ENCODE data around the gene ZFHX3.

The ZFHX3 gene

DNA sequence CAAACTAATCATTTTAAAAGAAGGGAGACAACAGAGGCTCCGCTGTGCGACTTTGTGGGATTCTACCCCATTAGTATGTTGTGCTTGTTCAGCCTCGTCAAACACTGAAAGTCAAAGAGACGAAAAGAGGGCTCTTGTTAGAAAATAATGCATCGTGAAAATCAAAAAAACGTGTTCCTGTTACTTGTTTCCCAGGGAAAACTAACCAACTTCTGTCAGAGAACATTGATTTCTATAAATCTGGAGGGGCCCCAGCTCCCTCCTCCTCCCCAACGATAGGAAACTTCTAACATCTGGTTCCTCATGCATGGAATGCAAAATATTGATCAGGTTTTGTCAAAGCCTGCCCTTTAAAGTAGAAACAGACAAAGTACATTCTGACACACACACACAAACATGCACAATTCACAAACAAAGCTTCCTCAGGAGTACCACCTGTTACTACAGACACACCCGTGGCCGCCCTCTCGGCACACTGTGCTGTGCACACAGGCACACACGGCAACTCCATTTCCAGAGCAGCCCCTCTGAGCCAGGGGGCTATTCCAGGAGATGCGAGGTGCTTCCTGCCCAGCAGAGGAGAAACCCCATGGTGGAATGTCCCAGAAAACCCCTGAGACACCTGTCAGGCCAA, 151.3 kb downstream of the ZFHX3 start:
- no peak for DNase-seq

DNA sequence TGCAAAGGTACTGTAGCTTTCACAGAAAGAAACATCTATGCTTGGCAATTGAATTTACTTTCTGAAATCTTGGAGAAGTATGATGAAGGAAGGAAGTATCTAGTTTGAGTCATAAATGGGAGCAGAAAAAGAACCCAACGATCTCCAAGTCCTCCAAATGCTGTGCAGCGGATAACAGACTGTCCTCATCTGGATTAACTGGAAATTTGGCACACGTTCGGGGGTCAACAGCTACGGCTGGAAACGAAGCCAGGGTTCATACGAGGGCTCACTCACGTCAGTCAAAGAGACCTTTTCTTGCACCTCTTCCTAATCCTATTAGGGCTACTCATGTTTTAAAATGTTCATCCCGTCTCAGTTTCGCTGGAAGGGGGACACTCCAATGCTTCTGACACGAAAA, 152.0 kb downstream of the ZFHX3 start:
- DNase-seq: no peak

DNA sequence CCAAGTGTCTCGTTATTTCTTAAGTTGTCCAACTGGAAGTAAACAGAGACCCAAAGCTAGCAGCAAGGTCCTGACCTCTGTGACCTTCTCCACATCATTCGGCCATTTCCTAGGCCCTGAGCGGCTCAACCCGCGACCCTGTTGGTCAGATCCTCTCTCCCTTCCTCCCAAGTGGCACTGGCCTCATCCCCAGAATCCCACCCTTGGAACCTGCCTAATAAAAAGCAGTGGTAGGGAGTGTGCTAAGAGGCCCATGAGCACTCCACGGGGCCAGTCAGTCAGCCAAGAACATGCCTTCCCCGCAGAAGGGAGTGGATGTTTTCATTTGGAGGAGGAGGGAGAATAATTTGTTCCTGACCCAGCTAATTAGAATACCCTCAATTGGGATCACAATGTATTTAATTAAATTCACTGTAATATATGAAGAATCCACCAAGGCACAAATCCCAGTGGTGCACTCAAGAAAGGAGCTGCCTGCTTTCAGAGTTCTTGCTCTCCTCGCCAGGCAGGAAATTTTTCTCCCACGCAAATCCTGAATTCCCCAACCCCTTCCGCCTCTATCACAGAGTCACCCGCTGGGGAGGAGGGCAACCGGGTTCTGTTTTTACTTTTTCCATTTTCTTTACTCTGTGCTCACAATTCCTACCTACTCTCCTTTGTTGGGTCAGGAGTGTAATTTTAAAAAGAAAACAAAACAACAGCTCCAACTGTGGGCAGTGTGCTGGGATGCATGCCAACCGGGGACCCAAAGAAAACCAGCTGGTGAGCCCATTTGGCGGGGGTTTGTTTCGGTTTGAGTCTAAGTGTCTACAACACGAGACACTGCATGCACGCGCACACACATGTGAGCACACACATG, 153.4 kb downstream of the ZFHX3 start:
- DNase-seq: no peak

DNA sequence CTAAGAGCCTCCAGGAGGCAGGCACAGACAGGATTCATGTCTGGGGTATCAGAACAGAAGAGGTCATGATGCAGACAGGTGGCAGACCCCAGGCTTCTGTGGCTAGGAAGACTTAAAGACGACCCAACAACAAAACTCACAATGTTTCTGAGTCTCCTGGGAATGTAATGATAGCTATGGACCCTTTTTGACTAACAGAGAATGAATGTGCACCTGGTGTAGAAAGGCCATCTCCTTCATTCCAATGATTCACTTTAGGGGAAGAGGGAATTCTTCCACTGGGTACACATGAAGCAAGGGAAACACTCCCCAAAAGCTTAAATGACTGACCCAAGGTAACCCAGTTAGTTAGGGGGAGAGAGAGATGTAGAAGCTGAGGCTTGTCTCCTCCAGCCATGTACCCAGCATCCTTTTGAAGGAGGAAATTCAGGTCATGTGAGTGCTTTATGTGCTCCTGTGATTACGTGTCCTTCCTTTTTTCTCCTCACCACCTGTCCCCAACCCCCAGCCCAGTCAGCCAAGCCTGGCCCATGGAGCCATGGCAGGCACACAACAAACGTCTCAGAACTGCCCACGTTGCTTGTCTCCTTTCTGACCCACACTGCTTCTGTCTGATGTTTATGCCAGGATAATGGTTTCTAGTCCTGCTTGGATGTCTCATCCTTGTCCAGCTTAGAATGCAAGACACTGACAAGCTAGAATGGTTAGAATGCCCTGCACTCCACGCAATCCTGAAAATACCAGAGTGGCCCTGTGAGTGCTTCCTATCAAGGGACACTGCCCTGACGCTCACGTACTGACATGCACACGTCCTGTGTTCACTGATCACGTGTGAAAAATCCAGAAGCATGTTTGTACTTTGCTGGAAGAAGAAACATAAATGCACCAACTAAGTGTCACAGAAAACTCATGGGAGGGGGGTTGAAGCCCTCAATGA, 156.4 kb downstream of the ZFHX3 start:
- no peak for DNase-seq

DNA sequence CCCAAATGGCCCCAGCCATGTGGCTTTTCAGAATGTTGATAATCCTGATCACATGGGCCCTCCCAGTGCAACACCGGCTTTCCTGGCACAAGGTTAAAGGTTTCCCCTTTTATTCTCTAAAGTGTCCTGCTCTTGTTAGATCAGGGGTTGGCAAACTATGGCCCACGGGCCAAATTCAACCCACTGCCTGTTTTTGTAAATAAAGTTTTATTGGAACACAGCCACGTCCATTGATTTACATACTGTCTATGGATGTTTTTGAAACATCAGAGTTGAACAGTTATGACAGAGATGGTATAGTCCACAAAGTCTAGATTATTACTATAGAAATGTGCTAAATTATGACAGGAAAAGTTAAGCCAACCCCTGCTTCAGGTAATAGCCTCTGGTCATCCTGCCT, 157.3 kb downstream of the ZFHX3 start:
- no peak for DNase-seq

DNA sequence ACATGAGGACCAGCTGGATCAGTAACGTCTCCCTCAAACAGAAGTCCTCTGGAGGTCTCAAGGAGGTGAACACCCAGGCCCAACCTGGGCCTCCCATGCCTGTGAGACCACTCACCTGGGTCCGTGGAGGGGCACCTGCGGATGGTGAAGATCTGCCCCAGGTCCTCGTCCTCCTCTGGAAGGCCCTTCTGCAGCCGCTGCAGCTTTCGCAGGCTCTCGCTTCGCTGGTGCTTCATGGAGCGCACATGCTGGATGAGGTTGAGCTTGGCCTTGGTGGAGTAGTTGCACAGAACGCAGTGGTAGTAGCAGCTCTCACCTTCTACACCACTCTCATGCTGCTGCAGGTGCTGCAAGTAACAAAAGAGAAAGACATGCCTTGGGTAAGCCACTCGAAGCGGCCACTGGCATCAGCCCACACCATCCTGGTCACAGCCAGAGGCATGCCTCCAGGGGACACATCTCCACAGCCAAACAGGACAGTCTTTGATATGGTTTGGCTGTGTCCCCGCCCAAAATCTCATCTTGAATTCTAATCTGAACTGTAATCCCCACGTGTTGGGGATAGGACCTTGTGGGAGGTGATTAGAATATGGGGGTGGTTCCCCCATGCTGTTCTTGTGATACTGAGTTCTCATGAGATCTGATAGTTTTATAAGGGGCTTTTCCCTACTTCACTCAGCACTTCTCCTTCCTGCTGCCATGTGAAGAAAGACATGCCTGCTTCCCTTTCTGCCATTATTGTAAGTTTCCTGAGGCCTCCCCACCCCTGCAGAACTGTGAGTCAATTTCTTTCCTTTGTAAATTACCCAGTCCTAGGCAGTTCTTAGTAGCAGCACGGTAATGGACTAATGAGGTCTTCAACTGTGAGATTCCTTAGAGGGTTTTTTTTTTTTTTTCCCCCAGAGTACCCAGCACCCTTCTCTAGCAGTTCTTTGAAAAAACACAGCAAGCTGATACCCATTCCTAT, 158.0 kb downstream of the ZFHX3 start:
- DNase-seq: peak; percentile 35

DNA sequence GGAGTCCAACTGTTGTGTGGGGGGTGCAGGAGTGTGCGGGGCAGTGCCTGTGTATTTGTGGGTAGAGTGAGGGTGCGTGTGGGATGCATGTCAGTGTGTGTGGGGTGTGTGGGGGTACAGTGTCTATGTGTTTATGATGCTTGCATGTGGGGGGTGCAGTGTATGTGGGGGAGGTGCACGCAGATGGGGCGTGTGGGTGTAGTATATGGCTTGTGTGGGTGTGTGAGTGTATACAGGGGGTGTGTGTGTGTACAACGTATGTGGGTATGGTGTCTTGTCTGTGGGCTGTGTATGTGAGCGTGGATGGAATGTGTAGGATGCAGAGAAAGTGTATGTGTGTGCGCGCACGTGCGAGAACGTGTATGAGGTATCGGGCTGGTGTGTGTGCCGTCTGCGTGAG, 160.4 kb downstream of the ZFHX3 start:
- DNase-seq: no peak

DNA sequence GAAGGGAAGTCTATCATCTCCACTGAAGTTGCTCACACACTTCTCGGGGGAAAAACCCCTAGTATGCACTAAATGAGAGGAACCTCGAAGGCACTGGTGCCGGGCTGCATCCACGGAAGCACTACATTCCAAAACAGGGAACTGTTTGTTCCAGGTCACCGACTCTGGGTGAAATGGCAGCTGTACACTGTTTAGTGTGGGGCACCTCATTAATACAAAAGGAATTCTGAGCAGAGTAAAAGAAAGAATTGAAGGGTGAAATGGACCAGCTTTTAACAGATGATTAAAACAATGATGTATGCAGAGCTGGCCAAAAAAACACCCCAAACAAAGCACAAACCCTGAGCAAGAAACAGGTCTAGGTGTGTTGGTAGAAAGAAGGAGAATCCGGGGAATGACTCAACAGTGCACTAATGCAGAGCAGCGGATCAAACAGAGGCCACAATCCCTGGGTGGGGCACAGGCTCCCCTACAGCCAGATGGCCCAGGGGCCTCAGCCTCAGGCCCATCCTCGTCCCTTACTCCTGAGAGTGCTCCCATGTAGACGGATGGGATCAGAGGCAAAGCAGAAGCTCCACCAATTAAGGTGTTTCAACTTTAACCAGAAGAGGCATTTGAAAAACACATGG, 161.5 kb downstream of the ZFHX3 start:
- no peak for DNase-seq

DNA sequence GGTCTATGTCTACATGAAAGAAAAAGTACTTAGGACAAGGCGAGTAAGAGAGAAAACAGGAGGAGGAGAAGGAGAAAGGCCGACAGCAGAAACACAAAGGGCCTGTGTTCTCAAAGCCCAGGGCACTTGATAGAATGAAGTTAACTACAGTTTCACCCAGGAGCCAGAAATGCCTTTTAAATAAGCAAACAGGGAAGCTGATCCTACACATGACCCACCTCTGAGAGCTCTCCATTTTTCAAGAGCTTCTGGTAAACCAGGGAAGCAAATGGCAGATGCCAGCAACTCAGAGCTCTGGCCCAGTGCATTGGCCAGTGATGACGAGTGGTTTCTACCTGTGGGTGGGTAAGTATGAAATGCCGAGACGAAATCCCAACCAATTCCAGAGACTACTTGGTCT, 163.4 kb downstream of the ZFHX3 start:
- no peak for DNase-seq

DNA sequence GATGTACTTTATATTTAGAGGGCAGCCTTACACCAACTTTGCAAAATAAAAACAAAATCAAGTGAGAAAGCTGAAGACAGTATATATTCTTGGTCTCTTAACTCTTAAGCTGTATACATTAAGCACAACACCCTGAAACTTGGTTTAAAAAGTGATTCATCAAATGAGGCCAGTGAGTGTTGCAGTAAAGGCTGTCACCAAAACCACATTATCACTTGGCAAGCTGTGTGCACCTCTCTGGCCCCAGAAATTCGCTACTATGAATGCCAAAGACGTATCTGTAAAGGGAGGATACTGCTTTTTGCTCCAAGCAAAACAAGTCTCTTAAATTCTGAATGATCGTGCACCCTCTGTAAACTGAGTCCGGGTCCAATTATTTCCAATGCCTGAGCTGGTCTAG, 163.9 kb downstream of the ZFHX3 start:
- DNase-seq: no peak

DNA sequence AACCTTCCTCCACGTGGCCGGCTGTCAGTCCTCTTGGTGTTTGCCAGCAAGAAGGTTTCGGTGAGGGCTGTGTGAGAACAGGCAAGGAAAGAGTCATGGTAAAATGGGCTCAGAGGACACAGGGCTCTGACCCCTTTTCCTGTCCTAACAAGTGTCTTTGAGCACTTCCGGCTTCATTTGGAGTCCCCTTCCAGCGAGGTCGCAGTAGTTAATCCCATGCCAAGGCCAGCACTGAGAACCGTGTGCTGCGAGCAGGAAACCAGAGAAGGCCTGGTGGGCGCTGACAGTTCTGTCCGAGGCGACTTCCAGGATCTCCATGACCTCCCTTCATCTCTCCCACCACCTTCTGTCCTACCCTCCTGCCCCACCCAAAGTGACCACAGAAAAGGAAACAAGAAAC, 168.1 kb downstream of the ZFHX3 start:
- no peak for DNase-seq

DNA sequence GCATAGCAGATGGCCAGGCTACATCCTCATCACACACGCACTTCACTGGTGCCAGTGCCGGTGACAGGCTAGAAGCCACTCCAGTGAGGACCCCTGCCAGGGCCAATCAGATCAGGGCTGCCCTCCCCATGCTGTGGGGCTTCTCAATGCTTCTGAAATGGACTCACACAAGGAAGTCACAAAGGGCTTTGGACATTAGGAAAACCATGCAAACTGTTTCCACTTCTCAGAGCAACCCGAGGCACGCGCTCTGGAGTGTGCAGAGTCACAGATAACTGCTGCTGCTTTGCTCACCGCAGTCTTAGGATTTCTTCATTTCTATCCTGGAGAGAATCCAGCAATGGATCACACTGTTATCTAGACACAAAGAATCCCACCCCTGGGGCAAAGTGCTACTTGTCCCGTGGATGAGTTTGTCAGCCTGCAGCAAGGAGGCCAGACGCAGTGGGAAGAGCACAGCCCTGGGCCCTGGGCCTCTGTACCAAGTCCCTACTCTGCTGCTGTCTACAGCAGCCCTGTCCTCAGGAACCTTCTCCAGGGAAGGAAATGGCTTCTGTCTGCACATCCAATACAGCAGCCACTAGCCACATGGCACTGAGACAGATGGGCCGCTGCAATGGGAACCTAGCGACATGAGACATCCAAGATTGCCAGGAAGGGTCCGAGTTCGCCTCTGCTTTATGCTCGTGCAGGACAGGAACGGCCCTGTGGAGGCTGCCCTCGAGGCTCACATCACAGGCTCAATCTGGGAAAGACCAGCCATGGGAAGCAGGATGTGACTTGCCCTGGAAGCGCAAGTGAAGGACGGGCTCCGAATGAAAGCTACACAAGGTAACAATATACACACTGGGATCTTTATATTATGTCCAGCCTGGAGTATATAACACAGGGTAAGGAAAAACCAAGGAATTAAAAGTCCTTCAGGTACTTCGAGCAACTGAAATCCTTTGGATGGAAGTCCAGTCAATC, 169.3 kb downstream of the ZFHX3 start:
- peak; percentile 23 for DNase-seq

DNA sequence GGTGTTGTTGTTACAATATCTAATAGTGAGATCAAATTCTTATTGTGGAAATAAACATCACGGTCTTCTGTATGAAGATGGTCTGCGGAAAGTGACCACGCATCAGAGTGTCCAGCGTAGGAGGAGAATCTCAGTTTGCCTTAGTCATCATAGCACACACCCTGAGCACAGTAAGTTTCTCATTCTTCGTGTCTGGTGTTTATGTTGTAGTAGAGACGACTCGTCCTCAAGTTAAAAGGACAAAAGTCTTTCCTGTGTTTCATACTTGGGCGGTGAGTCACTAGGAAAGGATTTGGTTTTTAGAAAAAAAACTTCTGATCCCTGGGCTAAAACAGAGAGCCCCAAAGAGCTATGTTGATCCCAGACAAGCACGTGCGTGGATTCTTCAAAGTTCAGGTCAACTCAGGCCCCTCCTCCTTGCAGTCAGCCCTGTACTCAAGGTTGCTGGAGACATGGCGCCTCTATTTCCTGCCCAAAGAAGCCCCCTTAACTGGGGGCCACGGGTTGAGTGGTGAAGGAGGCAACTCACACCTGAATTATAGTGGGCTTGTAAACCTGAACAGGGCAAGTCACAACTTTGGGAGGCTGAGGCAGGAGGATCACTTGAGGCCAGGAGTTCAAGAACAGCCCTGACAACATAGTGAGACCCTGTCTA, 170.4 kb downstream of the ZFHX3 start:
- DNase-seq: peak; percentile 82

DNA sequence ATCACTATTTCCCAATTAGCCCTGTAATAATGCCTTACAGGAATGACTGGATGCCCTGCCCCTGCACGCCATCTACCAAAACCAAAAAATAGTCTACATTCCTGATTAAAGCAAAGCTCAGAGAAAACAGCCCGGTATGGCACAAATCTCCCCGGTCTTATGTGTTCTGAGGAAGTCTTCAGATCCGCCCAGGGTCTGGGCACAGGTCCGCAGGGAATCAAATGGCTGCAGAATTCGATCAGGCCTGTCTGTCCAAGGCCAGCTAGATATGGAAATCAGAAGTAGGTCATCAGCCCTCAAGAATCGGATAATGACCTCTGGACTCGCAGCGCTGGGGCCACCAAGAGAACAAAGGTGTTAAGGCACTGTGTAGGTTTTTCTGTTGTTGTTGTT, 171.0 kb downstream of the ZFHX3 start:
- DNase-seq: no peak

DNA sequence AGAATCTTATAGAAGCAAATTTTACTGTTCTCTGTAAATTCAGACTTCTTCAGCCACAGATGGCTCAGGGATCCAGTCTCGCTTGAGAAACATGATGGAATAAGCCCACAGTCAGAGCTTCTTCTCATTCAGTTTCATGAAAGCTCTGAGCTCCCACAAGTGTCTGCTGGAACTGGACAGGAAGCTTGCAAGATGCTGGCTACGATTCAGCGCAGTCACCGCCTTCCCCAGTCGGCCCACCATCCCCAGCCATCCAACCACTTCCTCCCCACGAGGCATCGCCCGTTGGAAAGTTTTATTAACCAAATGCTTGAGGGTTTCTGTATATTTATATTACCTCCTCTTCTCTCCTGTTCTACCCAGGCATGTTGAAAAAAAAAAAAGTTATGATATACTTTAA, 171.7 kb downstream of the ZFHX3 start:
- peak; percentile 93 for DNase-seq

DNA sequence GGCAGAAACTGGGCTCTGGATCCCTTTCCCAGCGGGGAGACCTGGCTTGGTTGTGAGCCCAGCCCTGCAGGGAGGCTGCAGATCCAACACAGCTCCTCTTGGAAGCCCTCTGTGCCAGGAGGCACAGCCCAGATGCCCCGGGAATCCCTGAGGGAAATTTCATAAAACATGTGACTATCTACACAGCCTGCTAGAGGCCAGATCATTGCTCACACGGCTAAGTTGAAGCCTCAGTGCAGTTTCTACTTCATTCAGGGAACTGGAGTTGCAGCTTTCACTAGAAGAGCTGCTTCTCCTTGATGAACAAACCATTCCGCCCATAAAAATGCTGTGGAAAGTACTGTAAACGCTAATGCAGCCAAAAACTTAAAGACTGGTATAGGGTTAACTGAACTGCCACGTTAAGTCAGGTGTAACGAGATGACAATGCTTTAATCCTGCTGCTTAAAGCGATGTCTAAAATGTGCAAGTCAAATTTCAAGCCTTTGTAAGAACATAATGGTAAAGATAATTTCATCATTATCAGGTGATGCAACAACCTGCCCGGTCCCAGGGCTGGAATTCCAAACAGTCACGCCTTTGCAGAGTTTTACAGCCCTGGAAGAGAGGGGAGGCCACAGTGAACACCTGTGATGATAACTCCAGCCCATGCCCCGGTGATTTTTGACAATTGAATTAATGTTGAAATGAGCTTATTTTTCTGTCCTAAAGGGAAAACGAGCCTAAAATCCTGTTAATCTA, 172.5 kb downstream of the ZFHX3 start:
- DNase-seq: peak; percentile 68

DNA sequence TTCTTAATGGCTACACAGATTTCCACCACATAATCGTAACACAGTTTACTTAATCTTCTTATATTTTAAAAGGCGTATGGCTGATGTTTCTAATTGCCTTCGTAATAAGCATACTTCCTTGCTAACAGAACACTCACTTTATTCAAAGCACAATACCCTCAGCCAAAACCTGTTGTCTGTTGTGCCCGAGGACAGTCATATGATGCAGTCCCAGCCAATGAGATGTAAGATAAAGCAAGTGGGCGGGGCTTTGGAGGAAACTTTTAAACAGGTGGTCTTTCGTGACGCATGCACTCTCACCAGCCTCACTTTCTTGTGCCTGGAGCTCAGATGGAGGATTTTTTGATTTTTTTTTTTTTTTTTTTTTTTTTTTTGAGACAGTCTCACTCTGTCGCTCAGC, 174.1 kb downstream of the ZFHX3 start:
- no peak for DNase-seq

DNA sequence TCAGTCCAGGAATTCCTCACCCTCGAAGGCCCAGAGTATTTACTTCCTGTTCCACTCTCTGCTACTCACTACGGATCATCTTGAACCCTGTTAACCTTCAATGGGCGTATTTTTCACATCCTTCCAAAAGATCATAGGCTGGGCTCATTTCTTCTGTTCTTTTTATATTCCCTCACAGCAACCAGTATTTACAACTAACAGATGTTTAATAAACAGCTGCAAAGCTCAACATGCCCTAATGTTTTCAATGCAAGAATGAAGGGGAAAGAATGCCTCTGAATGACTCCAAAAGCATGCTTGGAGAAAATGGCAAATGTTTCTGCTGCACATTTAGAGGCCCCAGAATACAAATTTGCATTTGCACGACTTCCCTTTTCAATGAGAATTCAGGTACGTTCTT, 174.9 kb downstream of the ZFHX3 start:
- no peak for DNase-seq

DNA sequence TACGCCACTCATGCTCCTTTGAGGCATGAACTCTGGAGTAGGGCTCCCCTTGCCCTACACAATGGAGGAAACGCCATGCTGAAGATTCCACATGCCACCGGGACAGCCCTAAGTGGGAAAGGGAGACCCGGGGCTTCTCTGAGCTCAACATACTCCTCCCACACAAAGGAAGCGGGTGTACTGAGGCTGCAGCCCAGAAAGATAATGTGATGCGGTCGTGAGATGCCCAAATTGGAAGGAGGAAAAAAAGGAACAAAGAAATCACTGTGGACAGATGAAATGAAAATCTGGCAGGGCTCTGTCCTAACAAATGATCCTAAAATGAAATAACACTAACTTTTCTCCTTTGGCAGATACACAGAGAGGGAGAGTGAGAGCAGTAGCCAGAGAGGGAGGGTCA, 182.1 kb downstream of the ZFHX3 start:
- DNase-seq: no peak
